Fibroblast of skin of right biceps (primary cell): ENCODE results near the gene RAP2A.

ENCODE experiments used
- DNase-seq: peaks from one replicate; pipeline ENCODE4 v3.0.0-alpha.2; 2013

RAP2A gene

GRCh38 chr13:97448503-97449251, 14.7 kb downstream of the RAP2A start:
- no peak for DNase-seq

- no peak for DNase-seq
These were observed 20.7 kb downstream of the RAP2A start for GRCh38 chr13:97454699-97455098.

GRCh38 chr13:97456047-97456446, 22.1 kb downstream of the RAP2A start:
- DNase-seq = no peak

GRCh38 chr13:97459215-97459777, 25.3 kb downstream of the RAP2A start:
- no peak for DNase-seq

GRCh38 chr13:97460004-97460775, 26.2 kb downstream of the RAP2A start:
- DNase-seq = peak; percentile 41

- DNase-seq = no peak
These were observed 26.9 kb downstream of the RAP2A start for GRCh38 chr13:97460853-97461252.

- peak; percentile 57 for DNase-seq
These were observed 30.6 kb downstream of the RAP2A start for GRCh38 chr13:97464561-97464960.

- DNase-seq = no peak
These were observed 32.8 kb downstream of the RAP2A start for GRCh38 chr13:97466722-97467121.

GRCh38 chr13:97468331-97468730, 34.4 kb downstream of the RAP2A start:
- DNase-seq = peak; percentile 26

- DNase-seq = no peak
These were observed 37.7 kb downstream of the RAP2A start for GRCh38 chr13:97471711-97472110.

GRCh38 chr13:97474349-97474980, 40.5 kb downstream of the RAP2A start:
- DNase-seq = no peak

GRCh38 chr13:97475011-97475410, 41.0 kb downstream of the RAP2A start:
- no peak for DNase-seq

GRCh38 chr13:97477844-97478243, 43.9 kb downstream of the RAP2A start:
- no peak for DNase-seq

- DNase-seq = no peak
These were observed 44.3 kb downstream of the RAP2A start for GRCh38 chr13:97478247-97478646.

- DNase-seq = no peak
These were observed 49.5 kb downstream of the RAP2A start for GRCh38 chr13:97483465-97483864.

GRCh38 chr13:97484301-97484700, 50.3 kb downstream of the RAP2A start:
- DNase-seq = no peak

- DNase-seq = no peak
These were observed 51.4 kb downstream of the RAP2A start for GRCh38 chr13:97485320-97485719.

GRCh38 chr13:97490702-97491307, 56.8 kb downstream of the RAP2A start:
- no peak for DNase-seq

- DNase-seq = no peak
These were observed 57.5 kb downstream of the RAP2A start for GRCh38 chr13:97491452-97491851.

GRCh38 chr13:97492257-97492656, 58.3 kb downstream of the RAP2A start:
- DNase-seq = no peak

GRCh38 chr13:97492684-97493371, 58.9 kb downstream of the RAP2A start:
- no peak for DNase-seq

GRCh38 chr13:97493456-97493855, 59.5 kb downstream of the RAP2A start:
- DNase-seq = no peak
